ENCODE results near the gene VOPP1.

- TF ChIP-seq CTCF (IDR thresholded peaks at IDR 0.05), result no peak
- no peak for TF ChIP-seq POLR2A (IDR thresholded peaks at IDR 0.05)
Observed at GRCh38 chr7:55490099-55490498, 82.2 kb downstream of the VOPP1 start.
